ENCODE results near the gene LAGE3. TPM values are rescaled to one million over a fixed set of nuclear protein-coding genes. Genes with fewer than 3 reads are reported as not detected.

Gene LAGE3
- polyA plus RNA-seq, 1 donor (not counting 4 experiments of a cell fraction or from before 2014, with no cell fraction given), result 9.3 TPM

- Histone ChIP-seq H3K9me3 (ENCODE audit: control insufficient read depth, low read depth, low read length) (no peaks in the 10 kb centered on the region), H3K4me2 (ENCODE audit: control insufficient read depth, extremely low read depth, insufficient read depth, low read depth, low read length) (peak within 1 kb of the TSS; percentile 85), H3K27me3 (ENCODE audit: control insufficient read depth, extremely low read depth, insufficient read depth, low read length) (no peaks in the 10 kb centered on the region), H3K9me1 (ENCODE audit: control insufficient read depth, extremely low read depth, insufficient read depth, low read length) (no peaks in the 10 kb centered on the region), H4K20me1 (ENCODE audit: control insufficient read depth, extremely low read depth, insufficient read depth, low read length) (no peaks in the 10 kb centered on the region), H2AFZ (ENCODE audit: control insufficient read depth, low read length) (peak within 1 kb of the TSS; percentile 78), H3K9ac (ENCODE audit: control insufficient read depth, extremely low read depth, insufficient read depth, low read length) (peak within 1 kb of the TSS; percentile 80), H3K4me3 (ENCODE audit: control insufficient read depth in 2 of 3, extremely low read depth in 1 of 3, insufficient read depth in 2 of 3, low read depth in 1 of 3, low read length in 3 of 3) (peak within 1 kb of the TSS; percentile 64 to 69 (median 69)), H3K36me3 (ENCODE audit: control insufficient read depth in 2 of 2, extremely low read depth in 1 of 2, insufficient read depth in 2 of 2, low read length in 2 of 2) (no peaks in the 10 kb centered on the region), H3K27ac (ENCODE audit: control insufficient read depth, insufficient read depth, low read length) (peak within 1 kb of the TSS; percentile 61), H3K79me2 (ENCODE audit: control insufficient read depth, insufficient read depth, low read length) (peaks cover 6% of the 10 kb centered on the region), H3K4me1 (ENCODE audit: control insufficient read depth, extremely low read depth, insufficient read depth, low read length) (peaks cover 2% of the 10 kb centered on the region)
- dilution Hi-C loops (cut with MboI; ENCODE audit: extremely low pct_ligation_motif_present, low sequenced_read_pairs), result no loop called here
- no peak for FAIRE-seq
- TF ChIP-seq EZH2 (IDR thresholded peaks at IDR 0.05; ENCODE audit: low read length), result no peak
- TF ChIP-seq, protein P1, sequence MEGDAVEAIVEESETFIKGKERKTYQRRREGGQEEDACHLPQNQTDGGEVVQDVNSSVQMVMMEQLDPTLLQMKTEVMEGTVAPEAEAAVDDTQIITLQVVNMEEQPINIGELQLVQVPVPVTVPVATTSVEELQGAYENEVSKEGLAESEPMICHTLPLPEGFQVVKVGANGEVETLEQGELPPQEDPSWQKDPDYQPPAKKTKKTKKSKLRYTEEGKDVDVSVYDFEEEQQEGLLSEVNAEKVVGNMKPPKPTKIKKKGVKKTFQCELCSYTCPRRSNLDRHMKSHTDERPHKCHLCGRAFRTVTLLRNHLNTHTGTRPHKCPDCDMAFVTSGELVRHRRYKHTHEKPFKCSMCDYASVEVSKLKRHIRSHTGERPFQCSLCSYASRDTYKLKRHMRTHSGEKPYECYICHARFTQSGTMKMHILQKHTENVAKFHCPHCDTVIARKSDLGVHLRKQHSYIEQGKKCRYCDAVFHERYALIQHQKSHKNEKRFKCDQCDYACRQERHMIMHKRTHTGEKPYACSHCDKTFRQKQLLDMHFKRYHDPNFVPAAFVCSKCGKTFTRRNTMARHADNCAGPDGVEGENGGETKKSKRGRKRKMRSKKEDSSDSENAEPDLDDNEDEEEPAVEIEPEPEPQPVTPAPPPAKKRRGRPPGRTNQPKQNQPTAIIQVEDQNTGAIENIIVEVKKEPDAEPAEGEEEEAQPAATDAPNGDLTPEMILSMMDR (optimal IDR thresholded peaks at IDR 0.05 in 1 of 3, IDR thresholded peaks at IDR 0.05 in 1 of 3, conservative IDR thresholded peaks at IDR 0.05 in 1 of 3; ENCODE audit: extremely low read depth in 1 of 3, insufficient read depth in 2 of 3, low read length in 3 of 3), result no peak
- DNase-seq (ENCODE audit: low read depth, low spot score), result no peak
Measured at GRCh38 chrX:154515966-154516655, 37.0 kb upstream of the LAGE3 start, which contains the start of gene FAM3A. TSS of gene FAM3A (minus strand) at chrX:154516232. CDS start at chrX:154515772, 460 bp downstream.

DNA sequence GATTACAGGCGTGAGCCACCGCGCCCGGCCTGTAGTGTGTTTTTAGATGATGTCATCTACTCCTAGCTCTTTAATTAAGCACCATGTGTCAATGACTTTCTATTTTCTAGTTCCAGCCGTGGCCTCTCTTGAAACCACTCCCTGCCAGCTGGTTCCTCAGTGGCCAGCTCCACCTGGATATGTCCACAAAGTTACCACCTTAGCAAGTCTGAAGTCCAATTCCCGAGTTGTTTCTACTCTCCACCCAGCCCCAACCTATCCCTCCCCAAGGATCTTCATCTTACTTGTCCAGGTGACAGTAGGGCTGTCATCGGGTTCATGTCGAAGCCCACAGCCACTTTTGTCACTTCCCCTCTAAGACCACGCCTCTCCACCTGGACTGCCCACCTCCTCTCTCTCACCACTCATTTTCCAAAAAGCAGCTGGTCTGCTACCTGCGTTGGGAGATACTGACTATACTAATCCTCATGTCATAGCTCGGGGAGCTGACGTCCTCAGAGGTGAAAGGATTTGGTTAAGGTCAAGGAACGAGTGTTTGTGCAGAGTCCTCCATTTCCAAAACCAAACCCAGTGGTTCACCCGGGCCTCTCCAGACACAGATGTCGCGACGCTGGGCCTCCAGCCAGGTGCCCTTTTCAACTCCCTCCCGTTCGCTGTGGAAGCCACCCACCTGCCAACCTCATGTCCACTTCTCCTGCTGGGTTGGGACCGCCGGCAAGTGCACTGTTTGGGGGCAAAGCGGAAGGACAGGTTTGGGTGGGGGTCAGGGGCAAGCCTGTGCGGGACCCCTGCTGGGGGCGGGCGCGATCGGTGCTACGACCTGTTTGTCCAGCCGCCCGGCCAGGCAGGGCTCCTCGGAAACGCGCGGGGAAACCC lies 36.2 kb upstream of the LAGE3 start:
- peaks cover 2% of the 10 kb centered on the region for H3K4me1 ChIP-seq (ENCODE audit: control insufficient read depth, extremely low read depth, insufficient read depth, low read length)
- TF ChIP-seq, protein P1 (optimal IDR thresholded peaks at IDR 0.05 in 1 of 3, IDR thresholded peaks at IDR 0.05 in 1 of 3, conservative IDR thresholded peaks at IDR 0.05 in 1 of 3; ENCODE audit: extremely low read depth in 1 of 3, insufficient read depth in 2 of 3, low read length in 3 of 3), result no peak
- TF ChIP-seq EZH2 (IDR thresholded peaks at IDR 0.05; ENCODE audit: low read length), result no peak
- H3K9me1 ChIP-seq (ENCODE audit: control insufficient read depth, extremely low read depth, insufficient read depth, low read length), result no peaks in the 10 kb centered on the region
- H3K9me3 ChIP-seq (ENCODE audit: control insufficient read depth, low read depth, low read length), result no peaks in the 10 kb centered on the region
- no peaks in the 10 kb centered on the region for H3K36me3 ChIP-seq (ENCODE audit: control insufficient read depth in 2 of 2, extremely low read depth in 1 of 2, insufficient read depth in 2 of 2, low read length in 2 of 2)
- H2AFZ ChIP-seq (ENCODE audit: control insufficient read depth, low read length), result peak overlapping the region; percentile 19
- H3K27ac ChIP-seq (ENCODE audit: control insufficient read depth, insufficient read depth, low read length), result peak overlapping the region; percentile 61
- H3K9ac ChIP-seq (ENCODE audit: control insufficient read depth, extremely low read depth, insufficient read depth, low read length), result peak overlapping the region; percentile 80
- FAIRE-seq (no peak), DNase-seq (ENCODE audit: low read depth, low spot score) (no peak)
- no peaks in the 10 kb centered on the region for H4K20me1 ChIP-seq (ENCODE audit: control insufficient read depth, extremely low read depth, insufficient read depth, low read length)
- H3K4me3 ChIP-seq (ENCODE audit: control insufficient read depth in 2 of 3, extremely low read depth in 1 of 3, insufficient read depth in 2 of 3, low read depth in 1 of 3, low read length in 3 of 3), result peak overlapping the region; percentile 64 to 69 (median 68)
- H3K4me2 ChIP-seq (ENCODE audit: control insufficient read depth, extremely low read depth, insufficient read depth, low read depth, low read length), result peak overlapping the region; percentile 85
- dilution Hi-C loops (cut with MboI; ENCODE audit: extremely low pct_ligation_motif_present, low sequenced_read_pairs), result no loop called here
- no peaks in the 10 kb centered on the region for H3K27me3 ChIP-seq (ENCODE audit: control insufficient read depth, extremely low read depth, insufficient read depth, low read length)
- H3K79me2 ChIP-seq (ENCODE audit: control insufficient read depth, insufficient read depth, low read length), result peaks cover 6% of the 10 kb centered on the region
